Thoracic aorta (tissue), 2 donors: ENCODE results near the gene VSIG8. TPM values are rescaled to one million over a fixed set of nuclear protein-coding genes. Genes with fewer than 3 reads are reported as not detected.

ENCODE experiments used
- ATAC-seq: fragments of 150-250 bp; one replicate; pipeline ENCODE4 v1.8.0; 2017; ENCODE audit warnings: low read depth; ENCODE audit not compliant: insufficient number of reproducible peaks, low FRiP score
- DNase-seq: peaks from one replicate; pipeline ENCODE4 v3.0.0-alpha.2; 2020; ENCODE audit warnings: low spot score
- H3K27ac ChIP-seq, 2 donors: fragments of 200-600 bp; sonication (generic); 1 replicate in 1 of 2; 2 replicates in 1 of 2; pipeline ENCODE4 v1.5.1; 2016; ENCODE audit warnings: mild to moderate bottlenecking in 2 of 2, moderate library complexity in 2 of 2
- H3K27me3 ChIP-seq: fragments of 200-600 bp; sonication (generic); replicated peaks from 2 replicates; pipeline ENCODE4 v1.6.0; 2016; ENCODE audit warnings: mild to moderate bottlenecking; ENCODE audit not compliant: insufficient read depth
- H3K36me3 ChIP-seq: fragments of 200-600 bp; sonication (generic); one replicate; pipeline ENCODE4 v1.5.1; 2016
- H3K4me1 ChIP-seq, 2 donors: fragments of 200-600 bp; sonication (generic); 1 replicate in 1 of 2; 2 replicates in 1 of 2; pipeline versions ENCODE4 v1.5.1 to v1.6.0; 2016; ENCODE audit warnings: low read depth in 2 of 2, mild to moderate bottlenecking in 1 of 2; ENCODE audit not compliant: control insufficient read depth in 1 of 2
- H3K4me3 ChIP-seq: fragments of 200-600 bp; sonication (generic); 2 replicates; pipeline ENCODE4 v1.5.1; 2016; ENCODE audit warnings: mild to moderate bottlenecking
- H3K9me3 ChIP-seq: fragments of 200-600 bp; sonication (generic); 2 replicates; pipeline ENCODE4 v1.5.1; 2016
- total RNA-seq, 2 donors: library from RNA; depleted of rRNA; stranded (reverse); fragments of >200 nt; gene quantifications; one replicate each; pipeline versions ENCODE4 v1.1.0 to v1.2.3, GENCODE V29; 2016
- TF ChIP-seq, protein P1 (sequence below): fragments of 200-600 bp; sonication (generic); IDR thresholded peaks from one replicate; pipeline ENCODE4 v1.5.1; 2019; ENCODE audit warnings: antibody characterized with exemption

The VSIG8 gene
- total RNA-seq, 2 donors from 2014 or later: not detected

- Histone ChIP-seq H3K27ac (no peak overlapping the region), H3K27me3 (no peaks in the 10 kb centered on the region), H3K4me3 (no peak overlapping the region), H3K4me1 (peaks cover 3 to 14% of the 10 kb centered on the region in 2 donors), H3K9me3 (no peaks in the 10 kb centered on the region), H3K36me3 (no peaks in the 10 kb centered on the region)
- DNase-seq (no peak), ATAC-seq (no peak)
- TF ChIP-seq, protein P1, sequence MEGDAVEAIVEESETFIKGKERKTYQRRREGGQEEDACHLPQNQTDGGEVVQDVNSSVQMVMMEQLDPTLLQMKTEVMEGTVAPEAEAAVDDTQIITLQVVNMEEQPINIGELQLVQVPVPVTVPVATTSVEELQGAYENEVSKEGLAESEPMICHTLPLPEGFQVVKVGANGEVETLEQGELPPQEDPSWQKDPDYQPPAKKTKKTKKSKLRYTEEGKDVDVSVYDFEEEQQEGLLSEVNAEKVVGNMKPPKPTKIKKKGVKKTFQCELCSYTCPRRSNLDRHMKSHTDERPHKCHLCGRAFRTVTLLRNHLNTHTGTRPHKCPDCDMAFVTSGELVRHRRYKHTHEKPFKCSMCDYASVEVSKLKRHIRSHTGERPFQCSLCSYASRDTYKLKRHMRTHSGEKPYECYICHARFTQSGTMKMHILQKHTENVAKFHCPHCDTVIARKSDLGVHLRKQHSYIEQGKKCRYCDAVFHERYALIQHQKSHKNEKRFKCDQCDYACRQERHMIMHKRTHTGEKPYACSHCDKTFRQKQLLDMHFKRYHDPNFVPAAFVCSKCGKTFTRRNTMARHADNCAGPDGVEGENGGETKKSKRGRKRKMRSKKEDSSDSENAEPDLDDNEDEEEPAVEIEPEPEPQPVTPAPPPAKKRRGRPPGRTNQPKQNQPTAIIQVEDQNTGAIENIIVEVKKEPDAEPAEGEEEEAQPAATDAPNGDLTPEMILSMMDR: no peak
These were observed 31.7 kb downstream of the VSIG8 start for GRCh38 chr1:159830722-159831121.

DNA sequence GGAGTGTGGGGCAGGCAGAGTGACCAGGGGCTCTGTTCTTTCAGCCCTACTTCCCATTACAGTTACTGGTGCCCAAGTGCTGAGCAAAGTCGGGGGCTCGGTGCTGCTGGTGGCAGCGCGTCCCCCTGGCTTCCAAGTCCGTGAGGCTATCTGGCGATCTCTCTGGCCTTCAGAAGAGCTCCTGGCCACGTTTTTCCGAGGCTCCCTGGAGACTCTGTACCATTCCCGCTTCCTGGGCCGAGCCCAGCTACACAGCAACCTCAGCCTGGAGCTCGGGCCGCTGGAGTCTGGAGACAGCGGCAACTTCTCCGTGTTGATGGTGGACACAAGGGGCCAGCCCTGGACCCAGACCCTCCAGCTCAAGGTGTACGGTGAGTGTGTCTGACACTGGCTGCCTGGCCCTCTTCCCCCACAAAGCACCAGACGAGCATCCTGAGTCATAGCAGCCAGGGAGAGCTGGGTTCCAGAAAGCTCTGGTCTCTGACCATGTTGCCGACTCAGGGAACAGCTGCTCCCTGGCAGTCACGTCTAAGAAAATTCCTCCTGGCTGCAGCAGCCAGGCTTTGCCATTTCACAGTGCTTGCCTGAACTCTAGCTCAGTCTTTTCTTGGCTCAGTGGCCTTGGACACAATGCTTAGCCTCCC lies 32.5 kb downstream of the VSIG8 start:
- Histone ChIP-seq H3K36me3 (no peaks in the 10 kb centered on the region), H3K27ac (peak overlapping the region in 1 of 2 donors; percentile 39), H3K4me1 (peaks cover 3 to 10% of the 10 kb centered on the region in 2 donors), H3K9me3 (no peaks in the 10 kb centered on the region), H3K4me3 (peak overlapping the region; percentile 1), H3K27me3 (no peaks in the 10 kb centered on the region)
- ATAC-seq: no peak
- DNase-seq: no peak
- TF ChIP-seq, protein P1: no peak

DNA sequence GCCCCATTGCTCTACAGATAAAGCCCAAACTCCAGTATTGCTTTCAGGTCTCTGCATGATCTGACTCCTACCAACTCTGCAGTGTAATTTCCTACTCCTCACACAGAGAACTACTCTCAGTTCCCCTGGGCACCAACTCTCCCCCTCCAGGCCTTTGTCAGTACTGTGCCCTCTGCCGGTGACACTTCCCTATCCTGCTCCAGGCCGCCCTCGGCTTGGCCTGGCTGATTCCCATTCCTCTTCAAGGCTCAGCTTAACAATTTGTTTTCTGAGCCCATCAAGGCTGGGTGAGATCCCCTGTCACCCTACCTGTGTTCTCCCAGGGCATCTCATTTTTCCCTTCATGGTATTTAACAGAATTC lies 33.2 kb downstream of the VSIG8 start:
- Histone ChIP-seq H3K4me1 (peaks cover 3 to 10% of the 10 kb centered on the region in 2 donors), H3K9me3 (no peaks in the 10 kb centered on the region), H3K36me3 (no peaks in the 10 kb centered on the region), H3K4me3 (no peak overlapping the region), H3K27me3 (no peaks in the 10 kb centered on the region), H3K27ac (no peak overlapping the region)
- no peak for DNase-seq
- TF ChIP-seq, protein P1: peak; percentile 22
- no peak for ATAC-seq

- no peaks in the 10 kb centered on the region for H3K27me3 ChIP-seq
- H3K4me1 ChIP-seq: peaks cover 3 to 10% of the 10 kb centered on the region in 2 donors
- DNase-seq (no peak), ATAC-seq (no peak)
- no peaks in the 10 kb centered on the region for H3K9me3 ChIP-seq
- H3K4me3 ChIP-seq: peak overlapping the region; percentile 32
- H3K36me3 ChIP-seq: no peaks in the 10 kb centered on the region
- no peak overlapping the region for H3K27ac ChIP-seq
- TF ChIP-seq, protein P1: no peak
These were observed 33.7 kb downstream of the VSIG8 start for GRCh38 chr1:159828581-159829272.

- Histone ChIP-seq H3K9me3 (no peaks in the 10 kb centered on the region), H3K27me3 (no peaks in the 10 kb centered on the region), H3K4me1 (peaks cover 3 to 10% of the 10 kb centered on the region in 2 donors), H3K4me3 (peak overlapping the region; percentile 32), H3K36me3 (no peaks in the 10 kb centered on the region), H3K27ac (no peak overlapping the region)
- TF ChIP-seq, protein P1: no peak
- ATAC-seq (no peak), DNase-seq (no peak)
These were observed 34.3 kb downstream of the VSIG8 start for GRCh38 chr1:159828176-159828575.
